Fibroblast of peridontal ligament (primary cell): ENCODE measurements around the gene PELI1.

Source experiments
- DNase-seq: peaks from one replicate; pipeline ENCODE4 v3.0.0-alpha.2; 2010; ENCODE audit errors: extremely low read depth

The PELI1 gene

DNA sequence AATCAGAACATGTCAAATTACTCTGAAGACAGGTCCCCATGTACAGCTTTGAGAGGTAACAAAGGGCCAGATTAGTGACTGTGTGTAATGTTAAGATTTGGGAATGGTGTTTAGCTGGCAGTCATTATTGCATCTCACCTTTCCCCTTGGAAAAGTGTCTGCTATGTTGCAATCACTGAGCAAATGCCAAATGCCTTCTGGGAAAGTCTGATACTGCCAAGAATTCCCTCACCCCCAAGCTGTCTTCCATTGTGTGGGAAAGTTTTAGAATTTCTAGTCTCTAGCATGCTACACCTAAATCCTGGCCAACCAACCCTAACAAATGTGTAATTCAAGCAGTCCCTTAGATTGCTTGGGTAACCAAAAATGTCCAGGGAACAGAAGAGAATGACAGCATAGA is 13.6 kb upstream of the PELI1 start:
- DNase-seq, result no peak

- DNase-seq, result no peak
Measured at GRCh38 chr2:64153811-64154210, 9.6 kb upstream of the PELI1 start.

DNA sequence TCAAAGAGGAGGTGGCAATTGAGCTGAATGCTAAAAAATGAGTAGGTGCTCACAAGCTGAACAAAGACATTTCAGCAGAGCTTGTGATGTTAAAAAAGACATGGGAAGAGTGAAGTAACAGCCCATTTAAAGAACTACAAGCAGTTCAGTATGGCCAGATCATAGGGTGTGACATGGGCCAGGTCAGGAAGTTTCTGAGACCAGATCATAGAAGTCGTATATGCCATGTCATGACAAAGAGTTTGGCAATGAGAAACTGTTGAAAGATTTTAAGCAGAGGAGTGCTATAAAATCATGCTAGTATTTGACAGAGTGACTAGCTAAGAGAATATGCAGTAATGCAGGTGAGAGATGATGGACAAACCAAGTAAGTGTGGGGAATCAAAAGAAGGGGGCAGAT is 7.3 kb upstream of the PELI1 start:
- DNase-seq, result no peak

- no peak for DNase-seq
Measured at GRCh38 chr2:64145714-64146113, 1.5 kb upstream of the PELI1 start.

DNA sequence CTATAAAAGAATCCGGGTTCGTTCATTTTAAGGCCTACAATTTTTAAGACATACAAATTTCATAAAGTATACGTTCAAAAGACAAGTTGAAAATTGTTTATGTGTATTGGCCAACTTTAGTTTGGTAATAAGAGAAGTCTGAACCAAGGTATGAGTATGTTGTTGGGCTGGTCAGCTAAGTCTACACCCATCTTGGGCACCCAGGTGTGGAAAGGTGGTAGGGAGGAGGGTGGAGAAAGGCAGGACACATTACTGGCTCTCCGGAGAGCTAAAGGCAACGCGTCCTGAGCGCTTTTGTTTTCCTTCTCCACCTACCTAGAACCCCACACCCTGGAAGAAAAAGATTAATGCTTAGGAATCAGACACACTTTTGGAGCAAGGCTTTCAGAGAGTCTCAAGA is 899 bp upstream of the PELI1 start:
- no peak for DNase-seq

GRCh38 chr2:64143169-64144056 is 807 bp downstream of the PELI1 start:
- peak; percentile 48 for DNase-seq

DNA sequence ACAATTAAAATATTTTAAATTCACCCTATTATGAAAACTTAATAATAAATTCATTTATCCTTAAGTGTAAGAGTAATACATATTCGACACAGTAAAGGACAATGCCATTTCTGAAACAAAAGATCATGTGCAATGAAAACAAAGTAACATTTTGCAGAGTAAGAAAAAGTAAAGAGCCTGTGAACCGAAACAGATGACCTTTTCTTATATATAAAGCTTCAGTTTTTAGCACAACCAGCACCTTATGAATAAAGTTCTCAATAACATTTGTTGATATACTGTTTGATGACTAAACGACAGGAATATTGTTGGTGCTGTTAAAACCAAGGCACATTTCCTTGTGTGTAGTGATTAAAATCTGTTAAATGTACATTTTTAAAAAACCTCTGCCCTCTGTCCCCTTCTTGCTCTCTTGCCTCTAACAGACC is 1.5 kb downstream of the PELI1 start:
- DNase-seq, result no peak

DNA sequence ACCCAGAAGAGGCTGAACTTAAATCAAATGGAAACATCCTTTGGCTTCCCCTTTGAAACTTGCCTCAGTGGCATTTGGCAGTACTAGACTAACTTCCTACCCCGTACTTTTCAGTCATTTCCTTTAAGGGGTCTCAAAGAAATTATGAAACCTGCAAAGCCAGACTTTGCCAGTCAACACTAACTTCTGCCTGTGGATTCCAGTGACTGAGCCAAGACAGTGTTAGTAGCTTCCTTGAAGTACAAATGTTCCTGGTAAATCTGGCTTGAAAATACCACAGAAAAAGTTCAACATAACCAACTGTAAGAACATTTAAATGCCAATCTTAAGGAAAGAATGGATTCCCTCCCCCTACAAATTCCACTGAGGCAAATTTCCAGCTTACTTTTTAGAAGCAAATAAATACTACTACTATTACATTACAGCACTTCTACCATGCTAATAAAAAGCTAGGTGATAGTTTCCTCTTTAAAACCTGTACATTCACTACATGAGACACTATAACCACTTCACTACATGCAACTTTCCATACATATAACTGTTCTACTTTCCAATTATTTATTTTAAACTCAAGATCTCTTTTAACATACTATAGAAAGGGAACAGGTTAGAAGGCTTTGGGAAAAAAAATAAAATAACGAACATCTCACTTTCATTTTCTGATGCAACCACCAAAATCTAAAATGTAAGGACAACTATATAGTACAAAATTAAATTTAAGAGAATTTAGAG is 2.4 kb downstream of the PELI1 start:
- peak; percentile 36 for DNase-seq

DNA sequence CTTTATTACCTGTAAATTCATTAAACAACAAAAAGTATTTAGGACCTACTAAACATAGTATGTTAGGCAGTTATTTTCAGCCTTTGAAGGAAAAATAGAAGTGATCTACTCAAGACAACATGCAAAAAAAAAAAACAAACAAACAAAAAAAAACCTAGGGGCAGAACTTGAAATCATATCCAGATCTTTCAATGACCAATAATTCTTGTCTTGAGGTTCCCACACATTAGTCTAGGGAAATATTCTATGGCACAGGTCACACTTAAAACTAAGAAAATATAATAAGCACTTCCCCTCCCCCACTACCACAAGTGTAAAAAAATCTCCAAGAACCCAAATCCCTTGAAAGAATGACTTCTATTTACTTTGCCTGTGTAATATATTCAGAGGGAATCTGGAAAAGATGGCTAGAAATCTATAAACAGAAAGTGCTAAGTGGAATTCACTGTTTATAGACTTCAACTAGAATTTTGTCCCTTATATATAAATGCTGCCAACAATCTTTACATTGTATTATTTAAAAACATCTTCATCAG is 3.5 kb downstream of the PELI1 start:
- no peak for DNase-seq

- no peak for DNase-seq
Measured at GRCh38 chr2:64139956-64140355, 4.3 kb downstream of the PELI1 start.

GRCh38 chr2:64137996-64138395 is 6.2 kb downstream of the PELI1 start:
- no peak for DNase-seq

DNA sequence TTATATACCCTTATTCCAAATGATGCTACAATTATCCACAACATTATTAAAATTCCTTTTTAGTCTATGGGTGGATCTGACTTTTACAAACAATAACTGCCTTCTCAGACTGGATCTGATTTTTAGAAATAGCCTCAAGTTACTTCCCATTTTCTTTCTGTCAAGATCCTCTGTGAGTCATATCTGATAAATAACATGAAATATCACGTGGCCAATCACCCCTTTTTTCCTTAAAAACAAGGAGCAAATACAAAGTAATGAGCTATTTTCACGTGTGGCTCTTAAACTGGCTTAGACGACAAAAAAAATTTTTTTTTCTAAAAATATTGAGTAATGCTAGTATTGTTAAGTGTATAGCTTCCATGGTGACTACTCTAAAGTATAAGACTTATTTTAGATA is 6.7 kb downstream of the PELI1 start:
- DNase-seq, result no peak

DNA sequence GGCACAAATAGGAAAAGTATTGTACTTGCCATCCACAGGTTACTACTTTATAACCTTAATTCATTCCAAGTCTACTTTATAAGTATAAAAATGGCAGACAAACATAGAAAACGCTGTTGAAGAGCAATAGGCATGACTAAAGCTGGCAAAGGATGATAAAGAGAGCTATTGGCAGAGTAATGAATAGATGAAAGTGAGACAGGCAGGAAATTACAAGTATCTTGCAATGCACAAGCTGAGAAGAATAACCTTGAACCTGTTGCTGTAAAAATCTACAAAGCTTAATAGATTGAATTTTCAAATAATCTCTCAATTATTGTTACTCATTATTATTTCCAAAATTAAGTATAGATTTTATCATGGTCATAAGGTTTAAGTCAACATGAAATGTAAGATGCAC is 8.8 kb downstream of the PELI1 start:
- DNase-seq, result no peak

DNA sequence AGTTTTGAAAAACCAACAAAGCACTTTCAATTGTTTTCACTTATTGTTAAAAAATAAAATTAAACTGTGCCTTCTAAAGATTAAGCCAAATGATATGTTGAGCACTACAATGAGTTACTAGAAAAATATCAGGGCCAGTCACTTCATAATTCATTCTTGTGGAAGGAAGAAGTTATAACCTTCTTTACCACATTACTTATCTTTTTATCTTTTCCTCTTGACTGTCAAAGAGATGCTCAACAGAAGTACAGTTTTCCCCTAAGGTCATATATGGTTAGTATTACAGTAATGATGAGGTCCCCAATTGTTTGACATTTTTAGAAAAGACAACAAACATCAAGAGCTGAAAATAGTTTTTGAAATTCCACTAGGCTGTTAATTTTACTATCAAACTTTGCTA is 9.4 kb downstream of the PELI1 start:
- DNase-seq, result no peak

DNA sequence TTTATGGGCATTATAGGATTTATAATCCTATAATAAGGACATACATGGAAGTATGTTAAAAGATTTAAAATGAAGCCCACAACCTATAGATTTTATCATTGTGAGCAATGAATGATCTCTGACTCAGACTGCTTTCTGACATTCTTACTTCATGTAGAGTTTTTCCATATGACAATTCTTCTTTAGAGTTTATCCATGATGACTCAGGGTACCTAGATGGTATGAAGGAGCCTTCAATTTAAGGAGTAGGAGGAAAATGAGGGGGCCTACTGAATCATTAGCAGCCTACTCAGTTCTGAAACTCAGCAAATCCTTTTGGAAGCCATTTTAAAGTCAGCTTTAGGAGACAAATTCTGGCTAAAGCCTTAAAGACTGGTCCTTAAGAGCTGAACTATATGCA is 10.4 kb downstream of the PELI1 start:
- DNase-seq, result no peak

DNA sequence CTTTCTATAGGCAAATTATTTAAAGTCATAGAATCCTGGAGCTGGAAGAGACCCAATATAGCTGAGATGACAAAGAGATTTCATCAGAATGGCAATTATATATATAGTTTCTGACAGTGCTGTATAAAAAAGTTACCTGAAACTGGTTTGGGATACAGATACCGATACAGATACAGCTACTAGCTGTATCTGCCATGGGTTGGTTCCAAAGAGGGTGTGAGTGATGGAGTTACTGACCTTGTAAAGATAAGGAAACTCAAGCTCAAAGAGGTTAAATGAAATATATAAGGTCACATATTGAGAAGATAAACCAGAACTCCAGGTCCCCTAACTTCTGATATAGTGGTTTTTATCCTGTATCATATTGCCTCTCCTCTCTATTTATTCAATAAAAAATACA is 10.9 kb downstream of the PELI1 start:
- no peak for DNase-seq

- no peak for DNase-seq
Measured at GRCh38 chr2:64130333-64130732, 13.9 kb downstream of the PELI1 start.

DNA sequence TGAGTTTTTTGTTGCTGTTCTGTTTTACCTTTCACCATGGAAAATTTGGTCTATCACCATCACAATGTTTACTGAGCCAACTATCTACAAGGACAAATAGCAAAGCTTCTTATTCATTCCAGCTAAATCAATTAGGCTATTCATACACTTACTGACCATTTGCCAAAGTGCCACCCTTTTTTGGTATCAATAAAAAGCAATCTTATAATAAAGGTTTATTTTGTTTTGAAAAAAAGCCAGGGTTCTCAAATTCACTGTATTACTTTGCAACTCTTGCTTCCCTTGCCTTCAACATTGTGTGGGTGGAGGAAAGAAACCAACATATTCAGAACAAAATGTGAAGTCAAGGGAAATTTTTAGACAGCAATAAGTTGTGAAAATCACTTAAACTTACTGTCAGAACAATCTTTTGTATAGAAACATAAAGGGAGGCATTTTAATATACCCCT is 15.3 kb downstream of the PELI1 start:
- no peak for DNase-seq

DNA sequence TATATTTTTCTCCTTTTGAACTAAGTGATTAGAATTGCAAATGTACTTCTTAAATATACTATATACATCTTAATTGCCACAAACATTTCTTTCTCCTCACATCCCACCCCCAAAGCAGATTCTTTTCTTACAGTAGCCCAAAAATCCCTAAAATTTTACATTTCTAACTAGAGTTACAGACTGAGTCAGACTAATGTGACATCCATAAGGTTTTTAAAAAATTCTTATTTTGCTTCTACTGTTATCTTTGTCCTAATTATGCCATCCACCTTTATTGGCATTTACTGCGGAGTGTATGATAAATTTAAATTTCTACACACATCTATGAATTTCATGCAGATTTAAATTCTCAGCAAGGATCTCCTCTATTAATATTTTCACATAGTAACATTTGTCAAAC is 15.8 kb downstream of the PELI1 start:
- DNase-seq, result no peak

GRCh38 chr2:64127119-64127518 is 17.1 kb downstream of the PELI1 start:
- DNase-seq, result no peak

DNA sequence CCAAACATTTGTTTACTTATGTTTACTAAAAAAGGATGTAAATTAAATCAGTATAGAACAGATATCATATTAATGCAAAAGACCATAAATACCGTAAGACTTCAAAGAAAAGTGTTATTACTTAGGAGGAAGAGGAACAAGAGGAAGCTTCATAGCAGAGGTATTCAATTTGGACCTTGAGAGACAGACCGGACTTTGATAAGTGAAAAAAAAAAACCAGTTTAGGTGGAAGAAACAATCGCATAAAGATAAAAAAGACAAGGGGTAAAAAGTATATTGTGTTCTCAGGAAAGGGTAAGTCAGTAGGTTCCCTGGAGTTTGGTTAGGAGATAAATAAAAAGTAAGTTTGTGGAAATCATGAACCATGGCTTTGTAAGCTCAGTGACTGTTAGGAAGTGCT is 17.6 kb downstream of the PELI1 start:
- DNase-seq, result no peak

DNA sequence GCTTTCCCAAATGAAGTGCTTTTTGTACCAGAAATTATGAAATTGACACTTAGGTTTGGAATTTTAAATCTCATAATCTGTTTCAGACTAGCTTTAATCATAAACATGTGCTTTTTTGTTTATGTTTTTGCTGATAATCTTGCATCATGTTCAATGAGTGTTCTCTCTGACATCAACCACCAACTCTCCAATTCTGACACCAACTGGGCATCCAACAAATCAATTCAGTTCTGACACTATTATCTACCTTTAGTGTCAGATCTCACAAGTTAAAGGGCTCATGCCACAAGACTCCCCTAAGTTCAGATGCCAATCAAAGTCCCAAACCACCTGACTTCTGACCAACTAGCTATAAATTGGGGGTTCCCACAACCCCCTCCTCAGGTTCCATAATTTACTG is 19.6 kb downstream of the PELI1 start:
- no peak for DNase-seq

- no peak for DNase-seq
Measured at GRCh38 chr2:64124168-64124567, 20.1 kb downstream of the PELI1 start.
